LNCaP clone FGC (cell line): ENCODE results near the gene PRPF18.

Source experiments
- DNase-seq: peaks from one replicate; pipeline ENCODE4 v3.0.0-alpha.2; 2011; ENCODE audit warnings: low read depth
- H3K4me3 ChIP-seq: 2 replicates; pipeline ENCODE4 v1.5.1; 2011; ENCODE audit warnings: mild to moderate bottlenecking, low read depth, low read length, control low read depth
- TF ChIP-seq, protein P1 (sequence below): IDR thresholded peaks from 2 replicates; pipeline ENCODE4 v1.5.1; 2012; ENCODE audit warnings: mild to moderate bottlenecking; ENCODE audit not compliant: control insufficient read depth, insufficient read depth; ENCODE audit errors: extremely low read depth

The PRPF18 gene

DNA sequence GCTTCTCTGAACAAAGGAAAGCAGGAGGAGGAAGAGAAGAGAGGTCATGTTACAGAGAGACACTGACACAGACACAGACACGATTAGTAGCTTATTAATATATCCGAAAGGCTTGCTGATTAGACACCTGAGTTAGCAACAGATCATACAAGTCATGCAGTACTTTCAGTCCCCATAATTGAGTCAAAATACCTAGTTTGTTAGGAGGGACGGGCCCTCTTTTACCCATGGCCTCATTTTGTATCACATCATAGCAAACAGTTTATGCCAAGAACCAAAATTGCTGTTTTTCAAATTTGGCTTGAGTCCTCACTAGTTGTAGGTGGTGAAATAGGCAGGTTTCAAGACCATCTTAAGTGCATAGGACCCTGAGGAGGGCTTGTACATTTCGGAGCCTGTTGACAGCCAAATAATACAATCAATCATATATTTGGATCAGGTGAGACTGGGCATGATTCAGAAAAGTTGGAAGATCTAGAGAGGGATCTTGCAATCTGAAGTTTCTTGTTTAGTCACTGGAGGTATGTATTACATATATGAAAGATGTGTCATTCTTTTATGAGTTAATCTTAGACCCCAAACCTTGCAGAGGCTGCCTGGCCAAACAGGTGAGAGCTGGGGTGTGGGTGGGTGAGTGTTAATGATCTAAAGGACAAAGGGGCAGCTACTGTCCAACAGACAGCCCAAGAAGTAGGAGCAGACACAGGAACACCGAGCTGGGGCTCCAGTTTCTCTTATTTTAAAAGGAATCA is 65.4 kb downstream of the PRPF18 start:
- TF ChIP-seq, protein P1, sequence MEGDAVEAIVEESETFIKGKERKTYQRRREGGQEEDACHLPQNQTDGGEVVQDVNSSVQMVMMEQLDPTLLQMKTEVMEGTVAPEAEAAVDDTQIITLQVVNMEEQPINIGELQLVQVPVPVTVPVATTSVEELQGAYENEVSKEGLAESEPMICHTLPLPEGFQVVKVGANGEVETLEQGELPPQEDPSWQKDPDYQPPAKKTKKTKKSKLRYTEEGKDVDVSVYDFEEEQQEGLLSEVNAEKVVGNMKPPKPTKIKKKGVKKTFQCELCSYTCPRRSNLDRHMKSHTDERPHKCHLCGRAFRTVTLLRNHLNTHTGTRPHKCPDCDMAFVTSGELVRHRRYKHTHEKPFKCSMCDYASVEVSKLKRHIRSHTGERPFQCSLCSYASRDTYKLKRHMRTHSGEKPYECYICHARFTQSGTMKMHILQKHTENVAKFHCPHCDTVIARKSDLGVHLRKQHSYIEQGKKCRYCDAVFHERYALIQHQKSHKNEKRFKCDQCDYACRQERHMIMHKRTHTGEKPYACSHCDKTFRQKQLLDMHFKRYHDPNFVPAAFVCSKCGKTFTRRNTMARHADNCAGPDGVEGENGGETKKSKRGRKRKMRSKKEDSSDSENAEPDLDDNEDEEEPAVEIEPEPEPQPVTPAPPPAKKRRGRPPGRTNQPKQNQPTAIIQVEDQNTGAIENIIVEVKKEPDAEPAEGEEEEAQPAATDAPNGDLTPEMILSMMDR = no peak
- DNase-seq = no peak
- H3K4me3 ChIP-seq = no peak overlapping the region

DNA sequence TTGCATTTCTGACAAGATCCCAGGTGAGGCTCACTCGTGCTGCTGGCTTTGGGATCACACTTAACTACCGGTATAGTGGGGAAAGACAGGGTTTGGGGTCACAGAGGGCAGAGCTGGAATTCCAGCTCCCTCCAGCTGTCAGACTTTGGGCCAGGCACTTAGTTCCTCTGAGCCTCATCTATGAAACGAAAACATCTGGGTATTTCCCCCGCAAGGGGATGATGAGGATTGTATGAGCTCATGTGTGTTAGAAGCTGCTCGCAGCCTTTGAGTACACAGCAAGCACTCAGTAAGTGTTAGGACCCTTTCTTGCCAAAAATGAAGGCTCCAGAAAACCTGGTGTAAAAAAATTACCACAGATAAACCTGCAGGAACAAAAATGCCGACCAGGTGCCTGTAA is 66.1 kb downstream of the PRPF18 start:
- TF ChIP-seq, protein P1 = no peak
- no peak overlapping the region for H3K4me3 ChIP-seq
- no peak for DNase-seq

DNA sequence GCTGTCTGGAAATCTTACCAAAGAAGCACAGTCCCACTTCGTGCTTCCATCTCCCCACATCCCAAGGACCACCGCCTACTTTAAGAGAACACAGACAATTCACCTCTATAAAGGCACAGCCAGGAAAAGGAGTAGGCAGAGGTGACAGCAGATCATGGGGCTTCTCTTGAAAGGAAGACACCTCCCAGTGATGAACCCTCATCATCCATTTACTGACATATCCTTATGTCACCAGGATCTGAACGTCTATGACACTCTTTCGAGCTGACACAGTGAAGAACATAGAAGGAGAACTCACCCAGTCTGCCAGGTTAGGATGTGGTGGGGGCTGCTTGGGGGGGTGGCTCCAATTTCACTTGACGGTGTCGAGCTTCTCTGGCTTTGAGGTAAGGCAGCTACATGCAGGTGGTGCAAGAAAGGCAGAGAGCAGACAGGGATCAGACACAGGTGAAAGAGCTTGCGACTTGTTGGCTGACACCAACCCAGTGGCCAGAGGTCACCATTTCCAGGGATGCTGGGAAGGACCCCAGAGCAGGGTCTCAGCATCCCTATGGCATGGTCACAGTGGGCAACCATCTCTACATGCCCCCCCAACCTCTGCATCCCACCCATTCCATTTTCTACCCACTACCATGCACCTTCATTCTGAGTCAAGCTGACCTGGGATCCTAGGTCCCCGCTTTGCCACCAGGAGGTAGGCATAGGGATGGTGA is 67.5 kb downstream of the PRPF18 start:
- DNase-seq = no peak
- no peak overlapping the region for H3K4me3 ChIP-seq
- TF ChIP-seq, protein P1 = no peak

DNA sequence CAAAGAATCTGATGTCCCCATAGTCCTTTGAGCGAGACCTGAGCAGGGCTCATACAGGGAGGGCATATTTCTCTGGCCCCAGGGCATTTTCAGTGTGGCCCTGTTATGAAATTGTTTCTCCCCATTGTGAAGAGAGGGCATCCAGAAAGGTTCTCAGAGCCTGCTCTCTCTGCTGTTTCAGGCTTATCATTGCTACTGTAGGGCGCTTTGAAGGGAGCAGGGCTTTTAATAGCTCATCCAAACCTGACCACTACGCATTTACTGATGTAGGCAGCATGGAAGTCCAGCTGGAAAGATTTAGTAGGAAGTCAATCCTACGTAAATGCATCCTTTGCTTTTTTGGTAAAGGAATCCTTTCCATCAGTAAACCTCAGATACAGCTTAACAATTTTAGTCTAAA is 68.1 kb downstream of the PRPF18 start:
- H3K4me3 ChIP-seq = no peak overlapping the region
- TF ChIP-seq, protein P1 = no peak
- no peak for DNase-seq

DNA sequence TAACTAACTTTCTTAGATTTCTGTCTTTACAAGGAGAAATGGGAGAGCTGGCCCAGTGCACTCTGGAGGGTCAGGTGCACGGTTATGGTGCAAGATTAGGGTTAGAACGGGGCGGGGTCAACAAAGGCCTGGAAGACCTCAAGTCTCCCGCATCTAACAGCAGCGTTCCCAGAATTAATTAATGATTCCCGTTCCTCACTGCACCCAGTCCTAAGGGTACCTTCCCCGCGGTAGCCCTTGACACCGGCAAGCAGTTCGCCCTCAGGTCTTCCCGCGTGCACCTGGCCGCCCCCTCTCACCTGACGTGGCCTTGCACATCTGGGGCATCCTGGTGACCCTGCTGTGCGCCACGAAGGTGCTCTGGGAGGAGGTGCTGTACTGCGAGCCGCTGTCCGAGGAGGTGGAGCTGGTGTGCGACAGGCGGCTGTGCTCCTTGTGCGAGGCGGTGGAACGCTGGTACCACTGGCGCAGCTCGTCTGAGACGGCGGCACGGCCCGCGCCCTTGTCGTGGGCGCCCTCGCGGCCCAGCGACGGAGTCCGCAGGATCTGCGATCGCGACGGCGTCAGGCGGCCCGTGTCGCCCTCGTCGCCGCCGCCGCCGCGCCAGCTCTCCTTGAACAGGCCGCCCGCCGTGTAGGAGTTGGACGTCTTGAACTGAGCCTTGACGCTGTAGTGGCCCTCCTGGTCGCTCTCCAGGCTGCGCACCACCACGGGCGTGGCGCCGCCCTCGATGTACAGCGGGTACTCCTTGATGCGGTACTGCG is 69.8 kb downstream of the PRPF18 start:
- no peak for DNase-seq
- TF ChIP-seq, protein P1 = no peak

DNA sequence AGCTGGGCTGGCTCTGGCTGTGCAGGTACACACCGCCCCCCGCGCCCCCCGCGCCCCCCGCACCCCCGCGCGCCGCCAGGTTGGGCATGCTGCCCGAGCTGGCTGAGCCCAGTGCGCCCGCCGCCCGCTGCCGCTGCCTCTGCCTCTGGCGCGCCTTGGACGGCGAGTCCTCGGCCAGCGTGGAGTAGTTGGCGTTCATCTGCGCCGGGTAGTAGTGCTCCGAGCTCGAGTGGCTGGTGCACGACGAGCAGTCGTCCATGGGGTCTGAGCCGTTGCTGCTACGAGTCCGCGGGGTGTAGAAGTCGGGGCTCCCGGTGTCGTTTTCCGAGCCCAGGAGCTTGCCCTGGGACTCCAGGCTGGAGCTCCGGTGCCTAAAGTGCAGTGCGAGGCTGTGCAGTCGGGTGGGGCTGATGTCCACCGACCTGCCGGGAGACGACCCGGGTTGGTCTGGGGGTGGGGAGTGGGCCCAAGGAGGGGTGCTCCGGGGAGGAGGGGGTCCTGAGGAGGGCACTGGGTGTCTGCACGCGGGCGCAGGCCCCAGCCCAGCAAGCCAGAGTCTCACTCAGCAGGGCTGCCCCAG is 70.4 kb downstream of the PRPF18 start:
- no peak for DNase-seq
- TF ChIP-seq, protein P1 = no peak
- no peak overlapping the region for H3K4me3 ChIP-seq

More for the DNA sequence above, 69.8 kb downstream of the PRPF18 start:
- H3K4me3 ChIP-seq = no peak overlapping the region
